SU-DHL-6 (cell line): ENCODE data around the gene ZIK1.

Source experiments
- H2AFZ ChIP-seq: fragments of 200-600 bp; sonication (generic); 2 replicates; pipeline ENCODE4 v1.6.1; 2014; ENCODE audit warnings: low read depth, mild to moderate bottlenecking, moderate library complexity, mixed read lengths, antibody characterized with exemption, low read length; ENCODE audit not compliant: severe bottlenecking
- H3F3A ChIP-seq: fragments of 200-600 bp; shearing (Covaris generic); 2 replicates; pipeline ENCODE4 v1.6.0; 2016; ENCODE audit warnings: antibody characterized with exemption, mild to moderate bottlenecking; ENCODE audit not compliant: insufficient read depth
- H3K27ac ChIP-seq: fragments of 200-600 bp; sonication (generic); 2 replicates; pipeline ENCODE4 v1.5.1; 2016; ENCODE audit warnings: low read depth, mild to moderate bottlenecking, low read length, moderate library complexity, mixed read lengths
- H3K27me3 ChIP-seq: fragments of 200-600 bp; sonication (generic), shearing (Covaris generic); 2 replicates; pipeline ENCODE4 v1.6.0; 2014; ENCODE audit warnings: mild to moderate bottlenecking, low read length
- H3K36me3 ChIP-seq: fragments of 200-600 bp; sonication (generic); 2 replicates; pipeline ENCODE4 v1.6.1; 2014; ENCODE audit warnings: mild to moderate bottlenecking, low read length, mixed read lengths
- H3K4me2 ChIP-seq: fragments of 300-600, 200-600 bp; shearing (Covaris generic), sonication (generic); 2 replicates; pipeline ENCODE4 v1.6.0; 2014; ENCODE audit warnings: low read length, low read depth, mild to moderate bottlenecking; ENCODE audit not compliant: poor library complexity, severe bottlenecking
- H3K4me3 ChIP-seq: fragments of 200-600 bp; sonication (generic); 2 replicates; pipeline ENCODE4 v1.5.1; 2014; ENCODE audit warnings: antibody characterized with exemption, low read length, mild to moderate bottlenecking, mixed read lengths; ENCODE audit not compliant: insufficient read depth, poor library complexity, severe bottlenecking
- H3K79me2 ChIP-seq: fragments of 200-600 bp; sonication (generic); 2 replicates; pipeline ENCODE4 v1.6.1; 2014; ENCODE audit warnings: mild to moderate bottlenecking, low read length, moderate library complexity; ENCODE audit not compliant: insufficient read depth
- H3K9ac ChIP-seq: fragments of 200-600 bp; sonication (generic); 2 replicates; pipeline ENCODE4 v1.7.0; 2014; ENCODE audit warnings: mild to moderate bottlenecking, low read length
- H3K9me2 ChIP-seq: fragments of 200-600 bp; sonication (generic); replicated peaks from 2 replicates; pipeline ENCODE4 v1.6.1; 2014; ENCODE audit warnings: low read length; ENCODE audit not compliant: insufficient read depth
- H3K9me3 ChIP-seq: fragments of 200-600 bp; sonication (generic); 2 replicates; pipeline ENCODE4 v1.6.1; 2014; ENCODE audit warnings: low read length, mixed read lengths; ENCODE audit not compliant: insufficient read depth
- H4K20me1 ChIP-seq: fragments of 200-600 bp; sonication (generic); 2 replicates; pipeline ENCODE4 v1.6.1; 2014; ENCODE audit warnings: low read depth, mild to moderate bottlenecking, antibody characterized with exemption, low read length, moderate library complexity, mixed read lengths
- CTCF ChIP-seq: fragments of 200-600 bp; sonication (generic); IDR thresholded peaks from one replicate; pipeline ENCODE4 v1.5.1; 2017; ENCODE audit warnings: antibody characterized with exemption, mild to moderate bottlenecking, low read length, moderate library complexity; ENCODE audit not compliant: insufficient read depth, poor library complexity, severe bottlenecking
- EZH2phosphoT487 ChIP-seq: fragments of 200-600 bp; sonication (generic), shearing (Covaris generic); conservative IDR thresholded peaks from 2 replicates; pipeline ENCODE4 v1.6.1; 2018; ENCODE audit warnings: mild to moderate bottlenecking, antibody characterized with exemption, low read length, moderate library complexity, mixed read lengths

ZIK1 gene

GRCh38 chr19:57583104-57583520 lies 833 bp upstream of the ZIK1 start:
- TF ChIP-seq CTCF (no peak), EZH2phosphoT487 (no peak)
- no peaks in the 10 kb centered on the region for H3K9me2 ChIP-seq
- no peaks in the 10 kb centered on the region for H3F3A ChIP-seq
- no peak overlapping the region for H2AFZ ChIP-seq
- H3K36me3 ChIP-seq: no peaks in the 10 kb centered on the region
- H3K4me2 ChIP-seq: no peak overlapping the region
- no peaks in the 10 kb centered on the region for H3K79me2 ChIP-seq
- H4K20me1 ChIP-seq: no peaks in the 10 kb centered on the region
- no peaks in the 10 kb centered on the region for H3K27me3 ChIP-seq
- H3K4me3 ChIP-seq: no peak overlapping the region
- no peak overlapping the region for H3K27ac ChIP-seq
- H3K9me3 ChIP-seq: peaks cover 5% of the 10 kb centered on the region; the same call in 1 of the 2 replicates
- no peak overlapping the region for H3K9ac ChIP-seq

- TF ChIP-seq CTCF: no peak
- no peak for TF ChIP-seq EZH2phosphoT487
- Histone ChIP-seq H3K9me2 (no peaks in the 10 kb centered on the region), H3K27ac (no peak overlapping the region), H3K9me3 (peaks cover 31% of the 10 kb centered on the region; the same call in 1 of the 2 replicates), H2AFZ (no peak overlapping the region), H3K4me3 (no peak overlapping the region), H3K4me2 (no peak overlapping the region), H4K20me1 (no peaks in the 10 kb centered on the region), H3K79me2 (no peaks in the 10 kb centered on the region), H3K36me3 (no peaks in the 10 kb centered on the region), H3F3A (no peaks in the 10 kb centered on the region), H3K9ac (no peak overlapping the region), H3K27me3 (no peaks in the 10 kb centered on the region)
These were observed 3.6 kb downstream of the ZIK1 start for GRCh38 chr19:57587529-57587928.

GRCh38 chr19:57599377-57599760 lies 15.4 kb downstream of the ZIK1 start:
- Histone ChIP-seq H3K9me3 (peaks cover 13% of the 10 kb centered on the region; the same call in 1 of the 2 replicates), H3K9me2 (no peaks in the 10 kb centered on the region), H3K27me3 (no peaks in the 10 kb centered on the region), H3K9ac (peak overlapping the region; percentile 62), H3K4me2 (peak overlapping the region; percentile 57), H3K4me3 (peak overlapping the region; percentile 56), H3K27ac (no peak overlapping the region), H3F3A (no peaks in the 10 kb centered on the region), H2AFZ (peak overlapping the region; percentile 84), H3K36me3 (no peaks in the 10 kb centered on the region; the same call in 1 of the 2 replicates), H3K79me2 (peaks cover 3% of the 10 kb centered on the region; the same call in 1 of the 2 replicates), H4K20me1 (no peaks in the 10 kb centered on the region)
- TF ChIP-seq CTCF (no peak), EZH2phosphoT487 (no peak)
